ENCODE measurements around the gene OR4F15. TPM values are rescaled to one million over a fixed set of nuclear protein-coding genes. Genes with fewer than 3 reads are reported as not detected.

The OR4F15 gene
- total and polyA plus RNA-seq, 2 of the 8 experiments (the other 6 are each of a cell fraction or from before 2014, with no cell fraction given), result not detected

- TF ChIP-seq RNF2 (IDR thresholded peaks at IDR 0.05; ENCODE audit: borderline replicate concordance, low read depth, low read length, missing control alignments, poor library complexity, severe bottlenecking) (no peak), FOSL1 (IDR thresholded peaks at IDR 0.05; ENCODE audit: insufficient read depth, low read depth, low read length) (no peak), MAFK (IDR thresholded peaks at IDR 0.05; ENCODE audit: low read depth, low read length) (no peak), ZNF274 (IDR thresholded peaks at IDR 0.05; ENCODE audit: borderline replicate concordance, extremely low read depth, low read length) (no peak), HDAC2 (IDR thresholded peaks at IDR 0.05; ENCODE audit: borderline replicate concordance in 1 of 2, low read depth in 2 of 2, low read length in 2 of 2) (no peak), SP1 (IDR thresholded peaks at IDR 0.05; ENCODE audit: low read depth, low read length) (no peak)
Measured at GRCh38 chr15:101801048-101801447, 11.0 kb upstream of the OR4F15 start (continued).
